Muscle layer of colon (tissue), 2 donors: ENCODE results near the gene JAKMIP3.
"Not testable (repeated sequence)": the region's sequence is repeated elsewhere in the genome, so short reads cannot be mapped to it uniquely, and the experiment has no call there.

Experiments
- H3K27ac ChIP-seq: one replicate; pipeline ENCODE4 v1.7.0; 2013; ENCODE audit warnings: low read depth, mild to moderate bottlenecking, low read length, moderate library complexity
- H3K27me3 ChIP-seq, 2 donors: one replicate each; pipeline ENCODE4 v1.7.0; 2013; ENCODE audit warnings: low read length in 2 of 2, mild to moderate bottlenecking in 2 of 2; ENCODE audit not compliant: insufficient read depth in 2 of 2, control insufficient read depth in 1 of 2
- H3K36me3 ChIP-seq: one replicate; pipeline ENCODE4 v1.7.0; 2013; ENCODE audit warnings: mild to moderate bottlenecking, low read length; ENCODE audit not compliant: insufficient read depth
- H3K4me1 ChIP-seq: one replicate; pipeline ENCODE4 v1.7.0; 2013; ENCODE audit warnings: mild to moderate bottlenecking, low read length; ENCODE audit not compliant: insufficient read depth
- H3K4me3 ChIP-seq, 2 donors: one replicate each; pipeline ENCODE4 v1.7.0; 2013; ENCODE audit warnings: low read length in 2 of 2, low read depth in 1 of 2, mild to moderate bottlenecking in 1 of 2, moderate library complexity in 1 of 2
- H3K9ac ChIP-seq: one replicate; pipeline ENCODE4 v1.7.0; 2013; ENCODE audit warnings: low read length
- H3K9me3 ChIP-seq: one replicate; pipeline ENCODE4 v1.7.0; 2013; ENCODE audit warnings: mild to moderate bottlenecking, low read length
- donor health status: abdominal sarcoma.
- donor health status: Adenocarcinoma of cecum.

The JAKMIP3 gene

DNA sequence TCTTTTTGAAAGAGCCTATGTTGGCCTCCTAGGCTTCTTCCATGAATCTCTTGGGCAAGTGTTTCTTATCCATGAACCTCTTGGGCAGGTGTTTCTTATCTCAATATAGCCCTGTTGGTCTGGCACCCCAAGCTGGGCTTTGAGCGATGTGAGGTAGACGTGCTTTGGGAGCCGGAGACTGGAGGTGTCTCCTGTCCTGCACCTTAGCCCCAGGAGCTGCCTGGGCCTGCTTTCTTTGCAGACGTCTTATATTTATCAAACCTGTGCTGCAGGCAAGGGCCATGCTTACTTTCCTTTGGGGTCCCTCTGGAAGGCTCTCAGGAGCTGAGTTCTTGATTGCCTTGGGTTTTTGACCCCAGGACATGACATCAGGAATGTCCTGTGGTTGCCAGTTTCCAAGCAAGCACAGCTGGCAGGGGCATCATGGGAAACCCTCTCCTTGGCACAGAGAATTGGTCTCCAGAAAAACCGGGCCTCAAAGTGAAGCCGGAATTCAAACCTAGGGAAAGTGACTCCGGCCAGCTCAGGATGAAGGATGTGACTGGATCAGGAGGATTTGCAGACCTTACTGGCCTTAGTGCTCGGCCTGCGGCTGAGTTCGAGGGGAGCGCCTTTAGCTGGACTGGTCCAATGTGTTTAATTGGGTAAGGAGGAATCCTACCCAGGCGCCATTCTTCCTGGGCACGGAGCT is 2.8 kb downstream of the JAKMIP3 start:
- Histone ChIP-seq H3K27me3 (no peaks in the 10 kb centered on the region), H3K9me3 (no peaks in the 10 kb centered on the region), H3K36me3 (no peaks in the 10 kb centered on the region), H3K9ac (no peak overlapping the region), H3K27ac (no peak overlapping the region), H3K4me3 (no peak overlapping the region), H3K4me1 (peaks cover 12% of the 10 kb centered on the region)

GRCh38 chr10:132069122-132069848 is 3.5 kb downstream of the JAKMIP3 start:
- Histone ChIP-seq H3K9ac (no peak overlapping the region), H3K9me3 (no peaks in the 10 kb centered on the region), H3K27me3 (no peaks in the 10 kb centered on the region), H3K27ac (no peak overlapping the region), H3K36me3 (no peaks in the 10 kb centered on the region), H3K4me1 (peaks cover 12% of the 10 kb centered on the region), H3K4me3 (no peak overlapping the region)

DNA sequence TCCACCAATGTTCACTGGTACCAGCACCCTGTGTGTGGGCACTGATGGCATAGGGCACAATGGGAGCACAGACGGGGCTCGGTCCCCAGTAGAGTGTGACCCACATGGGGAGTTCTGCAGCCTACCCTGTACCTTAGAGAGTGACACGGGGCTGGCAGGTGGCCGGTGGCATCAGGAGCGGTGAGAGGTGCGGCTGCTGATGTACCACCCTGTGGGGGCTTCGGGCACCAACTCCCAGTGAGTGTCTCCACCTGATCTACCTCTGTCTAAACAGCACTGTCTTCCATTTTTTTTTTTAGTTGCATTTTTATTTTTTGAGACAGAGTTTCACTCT is 4.1 kb downstream of the JAKMIP3 start:
- Histone ChIP-seq H3K4me3 (no peak overlapping the region), H3K27me3 (no peaks in the 10 kb centered on the region), H3K9me3 (no peaks in the 10 kb centered on the region), H3K27ac (no peak overlapping the region), H3K9ac (no peak overlapping the region), H3K4me1 (peaks cover 12% of the 10 kb centered on the region), H3K36me3 (no peaks in the 10 kb centered on the region)

DNA sequence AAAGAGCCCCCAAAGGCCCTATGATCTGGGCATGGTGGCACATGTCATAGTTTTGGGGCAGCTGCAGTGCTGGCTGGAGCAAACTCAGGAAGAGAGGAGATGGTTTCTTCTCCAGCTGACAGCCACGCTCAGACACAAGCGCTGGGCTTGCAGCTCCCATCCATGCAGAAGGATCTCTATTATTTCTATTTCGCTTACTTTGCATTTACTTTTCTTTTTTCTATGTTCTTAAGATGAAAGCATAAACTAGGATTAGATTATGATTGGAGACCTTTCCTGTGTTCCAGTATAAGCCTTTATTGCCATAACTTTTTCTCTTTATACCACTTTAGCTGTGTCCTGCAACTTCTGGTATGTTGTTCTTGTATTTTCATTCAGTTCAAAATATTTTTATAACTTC is 5.0 kb downstream of the JAKMIP3 start:
- H3K4me1 ChIP-seq = peaks cover 7% of the 10 kb centered on the region
- no peak overlapping the region for H3K4me3 ChIP-seq
- no peak overlapping the region for H3K9ac ChIP-seq
- H3K36me3 ChIP-seq = no peaks in the 10 kb centered on the region
- no peaks in the 10 kb centered on the region for H3K9me3 ChIP-seq
- no peaks in the 10 kb centered on the region for H3K27me3 ChIP-seq
- H3K27ac ChIP-seq = no peak overlapping the region

- Histone ChIP-seq H3K27me3 (no peaks in the 10 kb centered on the region), H3K9ac (no peak overlapping the region), H3K4me1 (peaks cover 2% of the 10 kb centered on the region), H3K4me3 (no peak overlapping the region), H3K27ac (no peak overlapping the region), H3K36me3 (no peaks in the 10 kb centered on the region), H3K9me3 (no peaks in the 10 kb centered on the region)
Measured at GRCh38 chr10:132071667-132072066, 5.9 kb downstream of the JAKMIP3 start.

- no peaks in the 10 kb centered on the region for H3K4me1 ChIP-seq
- H3K36me3 ChIP-seq = no peaks in the 10 kb centered on the region
- no peaks in the 10 kb centered on the region for H3K9me3 ChIP-seq
- H3K4me3 ChIP-seq = no peak overlapping the region
- H3K27me3 ChIP-seq = no peaks in the 10 kb centered on the region
- H3K27ac ChIP-seq = no peak overlapping the region
- H3K9ac ChIP-seq = no peak overlapping the region
Measured at GRCh38 chr10:132075909-132076577, 10.3 kb downstream of the JAKMIP3 start.

DNA sequence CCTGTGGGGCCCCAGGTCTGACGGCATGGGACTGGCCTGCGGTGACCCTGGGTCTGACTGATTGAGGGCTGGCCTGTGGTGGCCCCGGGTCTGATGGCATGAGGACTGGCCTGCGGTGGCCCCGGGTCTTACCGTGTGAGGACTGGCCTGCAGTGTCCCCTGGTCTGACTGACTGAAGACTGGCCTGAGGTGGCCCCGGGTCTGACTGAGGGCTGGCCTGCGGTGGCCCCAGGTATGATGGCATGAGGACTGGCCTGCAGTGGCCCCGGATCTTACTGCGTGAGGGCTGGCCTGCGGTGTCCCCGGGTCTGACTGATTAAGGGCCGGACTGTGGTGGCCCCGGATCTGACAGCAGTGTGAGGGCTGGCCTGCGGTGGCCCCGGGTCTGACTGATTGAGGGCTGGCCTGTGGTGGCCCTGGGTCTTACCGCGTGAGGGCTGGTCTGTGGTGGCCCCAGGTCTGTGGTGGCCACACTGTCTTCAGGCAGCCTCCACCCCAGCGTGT is 10.9 kb downstream of the JAKMIP3 start:
- Histone ChIP-seq H3K27me3 (no peaks in the 10 kb centered on the region), H3K27ac (no peak overlapping the region), H3K9ac (no peak overlapping the region), H3K4me3 (no peak overlapping the region), H3K36me3 (no peaks in the 10 kb centered on the region), H3K9me3 (no peaks in the 10 kb centered on the region), H3K4me1 (no peaks in the 10 kb centered on the region)

DNA sequence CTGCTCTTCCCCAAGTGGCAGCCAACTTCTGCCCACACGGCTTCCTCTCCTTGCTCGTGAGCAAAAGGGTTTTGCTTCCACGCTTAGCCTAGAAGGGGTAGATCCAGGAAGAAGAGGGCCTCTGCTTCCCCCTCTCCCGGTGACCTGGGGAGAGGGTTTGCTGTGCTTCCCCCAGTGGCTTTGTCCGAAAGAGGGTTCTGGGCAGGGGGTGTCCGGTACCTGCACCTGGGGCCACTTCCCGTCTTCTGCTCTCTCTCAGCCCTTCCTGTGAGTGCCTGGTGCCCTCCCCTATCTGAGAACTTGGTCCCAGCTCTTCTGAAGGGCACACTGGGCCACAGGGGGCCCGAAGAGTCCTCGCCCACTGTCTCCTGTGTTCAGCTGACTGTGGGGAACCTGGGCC is 11.3 kb downstream of the JAKMIP3 start:
- no peak overlapping the region for H3K27ac ChIP-seq
- H3K4me1 ChIP-seq = no peaks in the 10 kb centered on the region
- no peaks in the 10 kb centered on the region for H3K9me3 ChIP-seq
- H3K36me3 ChIP-seq = no peaks in the 10 kb centered on the region
- no peak overlapping the region for H3K9ac ChIP-seq
- no peak overlapping the region for H3K4me3 ChIP-seq
- no peaks in the 10 kb centered on the region for H3K27me3 ChIP-seq

- Histone ChIP-seq H3K4me1 (no peaks in the 10 kb centered on the region), H3K36me3 (no peaks in the 10 kb centered on the region), H3K4me3 (no peak overlapping the region), H3K9ac (no peak overlapping the region), H3K27me3 (no peaks in the 10 kb centered on the region), H3K9me3 (no peaks in the 10 kb centered on the region), H3K27ac (no peak overlapping the region)
Measured at GRCh38 chr10:132078746-132079345, 13.1 kb downstream of the JAKMIP3 start.

- H3K27ac ChIP-seq, H3K36me3 ChIP-seq, H3K27me3 ChIP-seq, H3K4me1 ChIP-seq, H3K9ac ChIP-seq, H3K4me3 ChIP-seq, H3K9me3 ChIP-seq: not testable (repeated sequence)
Measured at GRCh38 chr10:132084384-132084783, 18.6 kb downstream of the JAKMIP3 start.

DNA sequence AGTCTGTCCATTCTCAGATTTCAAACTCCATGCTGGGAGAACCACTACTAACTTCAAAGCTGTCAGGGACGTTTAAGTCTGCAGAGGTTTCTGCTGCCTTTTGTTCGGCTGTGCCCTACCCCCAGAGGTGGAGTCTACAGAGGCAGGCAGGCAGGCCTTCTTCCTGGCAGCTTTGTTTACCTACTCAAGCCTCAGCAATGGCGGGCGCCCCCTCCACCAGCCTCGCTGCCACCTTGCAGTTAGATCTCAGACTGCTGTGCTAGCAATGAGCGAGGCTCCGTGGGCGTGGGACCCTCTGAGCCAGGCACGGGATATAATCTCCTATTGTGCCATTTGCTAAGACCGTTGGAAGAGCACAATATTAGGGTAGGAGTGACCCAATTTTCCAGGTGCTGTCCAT is 27.5 kb downstream of the JAKMIP3 start:
- H3K27ac ChIP-seq = not testable (repeated sequence)

More for the DNA sequence above, 27.5 kb downstream of the JAKMIP3 start:
- not testable (repeated sequence) for H3K9me3 ChIP-seq, H3K4me3 ChIP-seq, H3K9ac ChIP-seq, H3K36me3 ChIP-seq, H3K27me3 ChIP-seq, H3K4me1 ChIP-seq
